ENCODE results near the gene HPSE2.
"Not testable (repeated sequence)": the region's sequence is repeated elsewhere in the genome, so short reads cannot be mapped to it uniquely, and the experiment has no call there.

HPSE2 gene

GRCh38 chr10:98555021-98555619, 680.5 kb downstream of the HPSE2 start:
- no peak for DNase-seq (ENCODE audit: insufficient read length, low spot score)
- no peak for TF ChIP-seq POLR2A (IDR thresholded peaks at IDR 0.05; ENCODE audit: low read depth, low read length)
- FAIRE-seq = no peak

GRCh38 chr10:98541561-98541960, 694.1 kb downstream of the HPSE2 start:
- FAIRE-seq; DNase-seq (ENCODE audit: insufficient read length, low spot score): not testable (repeated sequence)

DNA sequence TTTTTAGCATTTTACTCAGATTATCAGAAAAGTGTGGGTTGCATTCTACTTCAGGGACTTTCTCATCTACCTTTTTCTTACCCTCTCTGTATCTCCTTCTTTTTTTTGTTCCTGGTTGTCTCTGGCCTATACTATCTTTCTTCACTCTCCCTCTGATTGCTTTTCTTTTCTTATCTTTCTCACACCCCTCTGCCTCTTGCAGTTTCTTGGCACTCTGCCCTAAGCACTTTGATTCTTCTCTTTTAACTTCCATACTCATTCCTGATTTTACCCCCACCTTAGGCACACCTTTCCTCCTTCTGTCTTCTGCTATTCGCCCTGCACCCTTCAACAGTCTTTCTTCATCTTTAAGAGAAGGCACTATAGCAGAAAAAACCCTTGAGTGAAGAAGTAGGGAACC, 696.1 kb downstream of the HPSE2 start:
- FAIRE-seq (no peak), DNase-seq (ENCODE audit: insufficient read length, low spot score) (no peak)
- no peak for TF ChIP-seq POLR2A (IDR thresholded peaks at IDR 0.05; ENCODE audit: low read depth, low read length)

- no peak for DNase-seq (ENCODE audit: insufficient read length, low spot score)
- TF ChIP-seq POLR2A (IDR thresholded peaks at IDR 0.05; ENCODE audit: low read depth, low read length) = no peak
- FAIRE-seq = no peak
Observed at GRCh38 chr10:98538472-98538871, 697.2 kb downstream of the HPSE2 start.

DNA sequence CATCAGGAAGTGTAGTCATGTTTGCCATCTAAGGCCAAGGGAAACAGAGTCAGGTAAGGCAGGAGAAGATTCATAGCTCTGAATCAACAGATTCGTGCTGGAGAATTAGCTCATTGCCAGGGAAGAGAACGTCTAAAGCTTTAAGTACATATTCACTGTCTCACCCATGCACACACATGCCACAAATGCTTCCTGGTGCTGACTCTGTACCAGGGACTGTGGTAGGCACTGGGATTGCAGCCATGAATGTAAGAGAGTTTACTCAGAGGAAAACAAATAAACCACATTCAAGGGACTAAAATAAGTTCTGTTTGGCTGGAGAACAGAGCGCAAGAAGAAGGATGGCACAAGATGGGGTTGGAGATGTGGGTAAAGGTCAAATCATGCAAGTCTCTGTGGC, 699.1 kb downstream of the HPSE2 start:
- FAIRE-seq (no peak), DNase-seq (ENCODE audit: insufficient read length, low spot score) (no peak)
- no peak for TF ChIP-seq POLR2A (IDR thresholded peaks at IDR 0.05; ENCODE audit: low read depth, low read length)

DNA sequence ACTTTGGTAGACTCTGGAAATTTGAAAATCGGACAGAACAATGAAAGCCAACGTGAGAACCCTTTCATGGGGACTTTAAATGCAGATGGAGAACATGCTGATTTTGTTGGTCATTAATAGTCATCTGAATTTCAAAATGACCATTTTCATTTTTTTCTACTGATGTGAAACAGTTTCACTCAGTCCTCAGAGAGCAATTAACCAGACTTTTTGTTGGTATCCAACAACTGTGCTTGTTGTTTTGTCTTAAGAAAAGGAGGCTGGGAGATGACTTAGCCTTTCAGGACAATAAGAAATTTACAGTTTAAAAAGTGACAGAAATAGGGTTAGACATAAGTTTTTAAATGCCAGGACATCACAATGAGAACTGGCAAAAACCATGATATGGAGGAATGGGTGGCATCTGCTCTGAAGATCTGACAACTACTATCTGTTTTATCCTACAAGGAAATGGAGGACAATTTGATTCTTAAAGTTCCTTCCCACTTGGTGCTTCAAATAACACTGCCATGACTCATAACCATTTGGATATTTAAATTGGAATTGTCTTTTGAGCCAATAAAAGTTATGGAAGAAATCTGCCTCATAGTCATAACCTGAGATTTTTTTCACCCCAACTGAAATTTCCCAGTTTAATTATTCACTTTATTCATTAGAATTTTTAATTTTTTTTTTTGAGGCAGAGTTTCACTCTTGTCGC, 701.8 kb downstream of the HPSE2 start:
- TF ChIP-seq POLR2A (IDR thresholded peaks at IDR 0.05; ENCODE audit: low read depth, low read length) = no peak
- FAIRE-seq (no peak), DNase-seq (ENCODE audit: insufficient read length, low spot score) (no peak)

DNA sequence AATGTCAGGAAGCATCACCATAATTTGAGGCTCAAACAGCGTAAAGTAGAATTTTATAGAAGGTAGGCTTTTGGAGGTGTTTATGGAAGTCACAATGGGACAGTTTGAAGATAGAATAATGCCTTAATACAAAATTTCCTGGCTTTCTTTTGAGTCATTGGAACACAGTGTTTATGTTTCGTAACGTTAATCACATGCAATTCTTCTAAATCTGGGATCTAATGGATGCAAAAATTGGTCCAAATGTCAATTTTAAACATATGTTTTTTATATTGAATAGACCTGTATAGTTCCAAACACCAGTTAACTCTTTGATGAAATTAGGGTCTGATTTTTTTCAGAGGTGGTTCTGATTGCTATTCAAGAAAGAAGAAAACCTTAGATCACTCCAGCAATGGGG, 702.4 kb downstream of the HPSE2 start:
- TF ChIP-seq POLR2A (IDR thresholded peaks at IDR 0.05; ENCODE audit: low read depth, low read length) = no peak
- FAIRE-seq = no peak

GRCh38 chr10:98528805-98529183, 706.9 kb downstream of the HPSE2 start:
- FAIRE-seq (no peak), DNase-seq (ENCODE audit: insufficient read length, low spot score) (no peak)
- TF ChIP-seq POLR2A (IDR thresholded peaks at IDR 0.05; ENCODE audit: low read depth, low read length) = no peak

More for the DNA sequence above, 702.4 kb downstream of the HPSE2 start:
- no peak for DNase-seq (ENCODE audit: insufficient read length, low spot score)

DNA sequence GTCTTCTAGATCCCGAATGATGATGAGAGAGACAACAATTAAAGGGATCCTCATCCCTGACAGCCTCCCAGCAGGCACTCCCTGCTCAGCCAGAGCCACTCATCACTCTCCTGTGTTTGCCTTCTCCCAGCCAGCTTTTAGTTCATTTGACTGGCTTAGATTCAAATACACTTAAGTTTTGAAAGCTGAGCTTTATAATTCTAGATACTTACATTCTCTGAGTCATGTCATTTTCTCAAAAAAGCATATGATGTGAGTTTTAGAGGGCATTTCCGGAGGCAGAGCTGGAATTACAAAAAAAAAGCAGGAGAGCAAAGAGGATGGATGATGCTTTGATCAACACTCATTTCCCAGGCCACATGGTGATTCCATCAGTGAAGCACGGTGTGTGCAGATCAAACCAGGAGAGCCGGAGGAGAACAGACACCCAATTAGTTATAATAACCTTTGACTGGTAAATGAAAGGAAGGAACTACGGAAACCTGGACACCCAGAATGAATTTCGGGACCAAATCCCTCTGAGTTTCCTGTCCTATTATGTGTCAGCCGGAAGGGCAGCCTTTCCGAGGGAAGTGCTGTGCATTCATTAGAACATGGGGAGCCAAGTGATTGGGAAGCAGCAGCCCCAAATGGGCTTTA, 707.4 kb downstream of the HPSE2 start:
- FAIRE-seq = no peak
- DNase-seq (ENCODE audit: insufficient read length, low spot score) = no peak
- TF ChIP-seq POLR2A (IDR thresholded peaks at IDR 0.05; ENCODE audit: low read depth, low read length) = no peak

DNA sequence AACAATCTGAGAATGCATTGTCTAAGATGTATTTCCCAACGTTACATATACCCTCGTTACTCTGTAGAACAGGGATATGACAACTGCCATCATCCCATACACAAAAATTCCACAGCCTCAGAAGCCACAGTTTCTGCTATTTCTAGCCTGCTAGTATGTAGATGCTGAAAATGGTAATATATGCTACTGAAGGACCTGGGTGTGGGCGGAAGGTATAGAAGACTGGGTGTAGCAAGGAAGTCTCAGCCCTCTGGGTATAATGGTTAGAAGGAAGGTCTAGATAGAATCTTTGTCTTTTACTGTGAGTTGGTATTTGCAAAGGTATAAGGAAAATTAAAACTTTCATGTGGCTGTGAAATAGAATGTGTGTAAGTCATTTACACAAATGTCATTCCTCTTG, 709.7 kb downstream of the HPSE2 start:
- TF ChIP-seq POLR2A (IDR thresholded peaks at IDR 0.05; ENCODE audit: low read depth, low read length) = no peak
- no peak for FAIRE-seq
- no peak for DNase-seq (ENCODE audit: insufficient read length, low spot score)

- no peak for DNase-seq (ENCODE audit: insufficient read length, low spot score)
- FAIRE-seq = no peak
- TF ChIP-seq POLR2A (IDR thresholded peaks at IDR 0.05; ENCODE audit: low read depth, low read length) = no peak
Observed at GRCh38 chr10:98524124-98524523, 711.5 kb downstream of the HPSE2 start.

- TF ChIP-seq POLR2A (IDR thresholded peaks at IDR 0.05; ENCODE audit: low read depth, low read length) = no peak
- FAIRE-seq (no peak), DNase-seq (ENCODE audit: insufficient read length, low spot score) (no peak)
Observed at GRCh38 chr10:98519841-98520240, 715.8 kb downstream of the HPSE2 start.

DNA sequence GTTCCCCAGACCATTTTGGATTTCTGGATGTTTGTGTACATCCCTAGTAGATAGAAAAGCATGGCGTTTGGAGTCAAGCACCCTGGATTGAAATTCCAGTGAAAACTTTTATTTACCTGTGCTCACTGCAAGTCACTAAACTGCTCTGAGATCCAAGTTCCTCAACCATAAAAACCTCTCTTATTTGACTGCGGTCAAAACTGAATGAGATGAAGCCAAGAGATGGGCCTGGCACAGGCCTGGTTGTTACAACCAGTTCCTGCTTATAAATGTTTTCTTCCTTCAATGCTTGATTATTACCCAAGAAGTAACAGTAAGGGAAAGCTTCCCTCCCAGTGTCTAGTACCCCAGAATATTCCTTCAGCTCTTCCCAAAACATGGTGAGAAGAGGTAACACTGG, 718.0 kb downstream of the HPSE2 start:
- DNase-seq (ENCODE audit: insufficient read length, low spot score) (no peak), FAIRE-seq (no peak)
- no peak for TF ChIP-seq POLR2A (IDR thresholded peaks at IDR 0.05; ENCODE audit: low read depth, low read length)

- no peak for TF ChIP-seq POLR2A (IDR thresholded peaks at IDR 0.05; ENCODE audit: low read depth, low read length)
- DNase-seq (ENCODE audit: insufficient read length, low spot score) (no peak), FAIRE-seq (no peak)
Observed at GRCh38 chr10:98516352-98516751, 719.3 kb downstream of the HPSE2 start.

DNA sequence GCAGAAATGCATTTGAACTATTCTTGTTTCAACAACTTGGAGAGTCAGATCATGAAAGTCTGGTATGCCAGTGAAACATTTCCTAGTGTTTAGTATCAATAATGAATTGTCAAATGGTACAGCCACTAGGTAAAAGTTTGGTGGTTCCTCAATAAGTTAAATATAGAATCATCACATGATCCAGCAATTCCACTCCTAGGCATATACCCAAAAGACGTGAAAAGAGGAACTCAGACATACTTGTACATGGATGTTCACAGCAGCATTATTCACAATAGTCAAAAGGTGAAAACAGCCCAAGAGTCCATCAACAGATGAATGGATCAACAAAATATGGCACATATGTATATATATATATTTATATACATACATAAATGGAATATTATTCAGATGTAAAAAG, 721.9 kb downstream of the HPSE2 start:
- DNase-seq (ENCODE audit: insufficient read length, low spot score) = no peak
- no peak for FAIRE-seq
- no peak for TF ChIP-seq POLR2A (IDR thresholded peaks at IDR 0.05; ENCODE audit: low read depth, low read length)

Data from H54 (cell line).